ENCODE results near the gene EXOSC7. TPM values are rescaled to one million over a fixed set of nuclear protein-coding genes. Genes with fewer than 3 reads are reported as not detected.

EXOSC7 gene
- total RNA-seq, 1 experiment from 2014 or later = 70.9 TPM

DNA sequence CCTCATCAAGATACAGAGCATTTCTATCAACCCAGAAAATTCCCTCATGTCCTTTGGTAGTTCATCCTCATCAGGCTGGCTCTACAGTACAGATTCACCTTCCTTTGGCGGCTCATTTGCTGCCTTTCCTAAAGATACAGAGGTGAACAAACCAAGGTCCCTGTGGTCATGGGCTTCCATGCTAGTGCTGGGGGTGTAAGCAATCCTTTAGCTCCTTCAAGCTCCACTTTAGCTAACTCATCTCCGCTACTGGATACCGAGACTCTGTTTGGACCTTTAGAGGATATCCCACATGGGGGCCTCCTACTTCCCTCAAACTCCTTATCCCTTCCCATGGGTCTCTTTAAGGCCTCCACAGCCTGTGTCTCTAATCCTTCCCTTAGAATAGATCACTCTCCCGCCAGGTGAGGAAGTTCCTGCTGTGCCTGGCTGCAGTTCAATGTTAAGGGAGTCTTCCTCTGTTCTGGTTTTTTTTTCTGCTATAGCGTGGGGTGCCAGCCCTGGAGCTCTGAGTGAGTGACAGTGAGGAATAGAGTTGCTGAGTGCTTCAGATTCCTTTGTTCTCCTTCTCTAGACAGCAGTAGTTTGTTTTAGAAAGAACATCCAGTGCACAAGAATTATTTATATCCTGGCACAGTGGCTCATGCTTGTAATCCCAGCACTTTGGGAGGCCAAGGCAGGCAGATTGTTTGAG is 80.7 kb downstream of the EXOSC7 start:
- H3K36me3 Mint-ChIP-seq (ENCODE audit: insufficient read depth, unreplicated experiment) = no peaks in the 10 kb centered on the region
- no peak overlapping the region for H3K27ac Mint-ChIP-seq (ENCODE audit: unreplicated experiment)
- no peaks in the 10 kb centered on the region for H3K36me3 ChIP-seq (ENCODE audit: control insufficient read depth, insufficient read depth, low read length)
- H3K27me3 ChIP-seq (replicated peaks; ENCODE audit: control insufficient read depth, insufficient read depth, low read length) = no peaks in the 10 kb centered on the region
- no peak overlapping the region for H3K4me3 ChIP-seq (ENCODE audit: low read depth, low read length)
- no peaks in the 10 kb centered on the region for H3K9me3 Mint-ChIP-seq (ENCODE audit: unreplicated experiment)
- intact Hi-C loops (cut with micrococcal nuclease; ENCODE audit: unreplicated experiment) = loop anchor here (5.0 kb wide), 1 partner anchor 156 kb away; no protein-coding TSS in a partner anchor
- no peak for DNase-seq
- no peaks in the 10 kb centered on the region for H3K9me3 ChIP-seq
- TF ChIP-seq, protein P1, sequence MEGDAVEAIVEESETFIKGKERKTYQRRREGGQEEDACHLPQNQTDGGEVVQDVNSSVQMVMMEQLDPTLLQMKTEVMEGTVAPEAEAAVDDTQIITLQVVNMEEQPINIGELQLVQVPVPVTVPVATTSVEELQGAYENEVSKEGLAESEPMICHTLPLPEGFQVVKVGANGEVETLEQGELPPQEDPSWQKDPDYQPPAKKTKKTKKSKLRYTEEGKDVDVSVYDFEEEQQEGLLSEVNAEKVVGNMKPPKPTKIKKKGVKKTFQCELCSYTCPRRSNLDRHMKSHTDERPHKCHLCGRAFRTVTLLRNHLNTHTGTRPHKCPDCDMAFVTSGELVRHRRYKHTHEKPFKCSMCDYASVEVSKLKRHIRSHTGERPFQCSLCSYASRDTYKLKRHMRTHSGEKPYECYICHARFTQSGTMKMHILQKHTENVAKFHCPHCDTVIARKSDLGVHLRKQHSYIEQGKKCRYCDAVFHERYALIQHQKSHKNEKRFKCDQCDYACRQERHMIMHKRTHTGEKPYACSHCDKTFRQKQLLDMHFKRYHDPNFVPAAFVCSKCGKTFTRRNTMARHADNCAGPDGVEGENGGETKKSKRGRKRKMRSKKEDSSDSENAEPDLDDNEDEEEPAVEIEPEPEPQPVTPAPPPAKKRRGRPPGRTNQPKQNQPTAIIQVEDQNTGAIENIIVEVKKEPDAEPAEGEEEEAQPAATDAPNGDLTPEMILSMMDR (IDR thresholded peaks at IDR 0.05; ENCODE audit: insufficient read depth in 1 of 2, low read depth in 1 of 2, low read length in 1 of 2, severe bottlenecking in 1 of 2, unreplicated experiment in 1 of 2) = no peak
- no TSS peak for BruUV-seq (replicated peaks)
- H3K4me1 ChIP-seq = peaks cover 9% of the 10 kb centered on the region; the same call in 1 of the 2 replicates
- H3K4me1 Mint-ChIP-seq (ENCODE audit: low read depth, unreplicated experiment) = no peaks in the 10 kb centered on the region
- no peaks in the 10 kb centered on the region for H3K27me3 Mint-ChIP-seq (ENCODE audit: insufficient read depth, unreplicated experiment)
- CTCF ChIA-PET = interaction anchor here (0.5 kb wide), 1 partner anchor 154 kb away, joined by 4 read pairs; no protein-coding TSS in a partner anchor
- no peak overlapping the region for H3K4me3 Mint-ChIP-seq (ENCODE audit: unreplicated experiment)
- POLR2A ChIA-PET = no interaction called here

DNA sequence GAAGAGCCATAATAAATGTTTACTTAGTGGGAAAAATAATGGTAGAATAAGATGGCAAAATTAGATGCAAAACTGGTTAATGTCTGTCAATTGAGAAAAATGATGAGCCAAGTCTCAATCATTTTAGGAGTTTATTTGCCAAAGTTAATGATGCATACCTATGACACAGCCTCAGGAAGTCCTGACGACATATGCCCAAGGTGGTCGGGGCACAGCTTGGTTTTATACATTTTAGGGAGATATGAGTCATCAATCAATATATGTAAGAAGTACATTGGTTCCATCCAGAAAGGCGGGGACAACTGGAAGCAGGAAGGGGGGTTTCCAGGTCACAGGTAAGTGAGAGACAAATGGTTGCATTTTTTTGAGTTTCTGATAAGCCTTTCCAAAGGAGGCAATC is 81.5 kb downstream of the EXOSC7 start:
- POLR2A ChIA-PET = no interaction called here
- TF ChIP-seq, protein P1 (IDR thresholded peaks at IDR 0.05; ENCODE audit: insufficient read depth in 1 of 2, low read depth in 1 of 2, low read length in 1 of 2, severe bottlenecking in 1 of 2, unreplicated experiment in 1 of 2) = no peak
- no peak overlapping the region for H3K4me3 ChIP-seq (ENCODE audit: low read depth, low read length)
- no peak overlapping the region for H3K4me3 Mint-ChIP-seq (ENCODE audit: unreplicated experiment)
- BruUV-seq (replicated peaks) = no TSS peak
- H3K36me3 Mint-ChIP-seq (ENCODE audit: insufficient read depth, unreplicated experiment) = no peaks in the 10 kb centered on the region
- no peaks in the 10 kb centered on the region for H3K36me3 ChIP-seq (ENCODE audit: control insufficient read depth, insufficient read depth, low read length)
- intact Hi-C loops (cut with micrococcal nuclease; ENCODE audit: unreplicated experiment) = loop anchor here (5.0 kb wide), 1 partner anchor 155 kb away; no protein-coding TSS in a partner anchor
- peaks cover 9% of the 10 kb centered on the region; the same call in 1 of the 2 replicates for H3K4me1 ChIP-seq
- CTCF ChIA-PET = no interaction called here
- no peaks in the 10 kb centered on the region for H3K9me3 ChIP-seq
- no peaks in the 10 kb centered on the region for H3K27me3 Mint-ChIP-seq (ENCODE audit: insufficient read depth, unreplicated experiment)
- H3K9me3 Mint-ChIP-seq (ENCODE audit: unreplicated experiment) = no peaks in the 10 kb centered on the region
- no peaks in the 10 kb centered on the region for H3K27me3 ChIP-seq (replicated peaks; ENCODE audit: control insufficient read depth, insufficient read depth, low read length)
- no peak for DNase-seq
- no peak overlapping the region for H3K27ac Mint-ChIP-seq (ENCODE audit: unreplicated experiment)
- no peaks in the 10 kb centered on the region for H3K4me1 Mint-ChIP-seq (ENCODE audit: low read depth, unreplicated experiment)

DNA sequence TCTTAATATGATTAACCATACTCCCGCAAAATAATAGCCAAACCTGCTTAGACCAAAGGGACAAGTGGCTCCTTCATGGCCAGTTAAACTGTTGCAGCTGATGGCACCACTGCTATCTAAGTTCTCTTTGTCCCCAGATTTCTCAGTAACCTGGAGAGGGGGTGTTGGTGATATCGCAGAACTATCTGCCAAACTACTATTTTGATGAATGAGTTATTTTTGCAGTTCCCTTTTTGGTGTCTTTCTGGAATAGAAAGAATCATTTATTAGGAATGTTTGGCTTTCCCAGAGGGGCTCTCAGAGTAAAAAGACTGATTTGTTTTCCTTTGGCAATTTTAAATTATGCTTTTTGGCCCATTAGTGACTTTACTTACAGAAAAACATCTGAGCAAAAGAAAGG is 83.1 kb downstream of the EXOSC7 start:
- H3K36me3 Mint-ChIP-seq (ENCODE audit: insufficient read depth, unreplicated experiment) = no peaks in the 10 kb centered on the region
- H3K27ac Mint-ChIP-seq (ENCODE audit: unreplicated experiment) = no peak overlapping the region
- H3K9me3 Mint-ChIP-seq (ENCODE audit: unreplicated experiment) = no peaks in the 10 kb centered on the region
- BruUV-seq (replicated peaks) = no TSS peak
- TF ChIP-seq, protein P1 (IDR thresholded peaks at IDR 0.05; ENCODE audit: insufficient read depth in 1 of 2, low read depth in 1 of 2, low read length in 1 of 2, severe bottlenecking in 1 of 2, unreplicated experiment in 1 of 2) = no peak
- Histone ChIP-seq H3K9me3 (no peaks in the 10 kb centered on the region), H3K27me3 (replicated peaks; ENCODE audit: control insufficient read depth, insufficient read depth, low read length) (no peaks in the 10 kb centered on the region), H3K36me3 (ENCODE audit: control insufficient read depth, insufficient read depth, low read length) (no peaks in the 10 kb centered on the region), H3K4me1 (peaks cover 9% of the 10 kb centered on the region; the same call in 1 of the 2 replicates), H3K4me3 (ENCODE audit: low read depth, low read length) (no peak overlapping the region)
- DNase-seq = no peak
- ChIA-PET CTCF (interaction anchor here (1.1 kb wide), 1 partner anchor 19 kb away, joined by 4 read pairs; no protein-coding TSS in a partner anchor), POLR2A (no interaction called here)
- H3K4me3 Mint-ChIP-seq (ENCODE audit: unreplicated experiment) = no peak overlapping the region
- H3K4me1 Mint-ChIP-seq (ENCODE audit: low read depth, unreplicated experiment) = no peaks in the 10 kb centered on the region
- H3K27me3 Mint-ChIP-seq (ENCODE audit: insufficient read depth, unreplicated experiment) = no peaks in the 10 kb centered on the region
- intact Hi-C loops (cut with micrococcal nuclease; ENCODE audit: unreplicated experiment) = loop anchor here (5.0 kb wide), 1 partner anchor 153 kb away; no protein-coding TSS in a partner anchor

Measured in Caco-2 (cell line).